GM23248 (cell line): Measurements from ENCODE around the gene ENPP6.

Source experiments
- EZH2 ChIP-seq: fragments of 200-600 bp; sonication (generic); IDR thresholded peaks from 2 replicates; pipeline ENCODE4 v1.6.1; 2018; ENCODE audit warnings: antibody characterized with exemption, mild to moderate bottlenecking; ENCODE audit not compliant: insufficient read depth, poor library complexity, severe bottlenecking
- EZH2phosphoT487 ChIP-seq: fragments of 200-600 bp; sonication (generic); IDR thresholded peaks from 2 replicates; pipeline ENCODE4 v1.6.1; 2018; ENCODE audit warnings: antibody characterized with exemption, moderate library complexity, mild to moderate bottlenecking, low read depth; ENCODE audit not compliant: insufficient read depth

DNA sequence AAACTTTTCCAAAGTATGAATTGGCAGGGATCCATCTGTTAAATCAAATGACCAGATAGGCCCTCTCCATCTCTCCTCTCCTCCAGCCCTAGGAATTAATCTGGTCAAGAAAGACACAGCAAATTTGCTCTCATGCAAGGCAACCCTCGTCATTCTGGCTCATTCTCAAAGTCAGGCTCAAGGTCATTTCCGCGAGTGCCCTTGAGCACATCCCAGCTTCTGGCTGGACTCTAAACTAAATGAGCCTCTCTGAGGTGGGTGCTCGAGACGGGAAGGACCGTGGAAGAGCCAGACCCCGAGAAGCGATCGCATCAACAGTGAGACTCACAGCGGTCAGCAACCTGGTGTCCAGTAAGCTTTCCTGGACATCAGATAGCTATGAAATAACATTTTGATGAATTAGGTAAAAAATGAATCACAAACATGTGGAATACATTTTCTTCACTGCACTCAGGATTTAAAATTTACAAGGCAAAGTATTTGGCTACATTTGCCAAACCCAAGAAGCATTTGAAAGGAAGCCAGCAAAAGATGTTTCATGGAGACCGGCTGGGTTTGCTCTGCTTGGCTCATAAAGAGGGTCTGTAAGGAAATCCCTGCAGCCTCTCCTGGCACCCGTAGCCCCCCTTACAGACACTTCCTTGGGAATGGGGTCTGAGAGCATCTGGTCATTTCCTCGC, 121.0 kb downstream of the ENPP6 start:
- TF ChIP-seq EZH2 = no peak
- no peak for TF ChIP-seq EZH2phosphoT487
